HCT116 (cell line): ENCODE results near the gene CDK14. TPM values are rescaled to one million over a fixed set of nuclear protein-coding genes. Genes with fewer than 3 reads are reported as not detected.

Source experiments
- ATAC-seq: fragments of 200-7000 bp; cut with Tn5 transposase; 2 replicates; pipeline ENCODE4 v1.9.1; 2020; ENCODE audit warnings: mild to moderate bottlenecking, moderate library complexity
- BruUV-seq: library from RNA; stranded (reverse); fragments of 400-500 nt; replicated peaks from 2 replicates; lab custom pipeline; 2021; lab: Mats Ljungman, UMichigan
- CTCF ChIA-PET: fragments of 300-600 bp; sonication (Branson Sonifier 250); formaldehyde crosslinking; loops from one replicate; lab custom pipeline; 2021; ENCODE audit warnings: antibody characterized with exemption; lab: Charles Lee
- POLR2A ChIA-PET: fragments of 300-600, 350-600 bp; sonication (Branson Sonifier 250); formaldehyde crosslinking; loops from one replicate; lab custom pipeline; 2021; ENCODE audit warnings: antibody characterized with exemption; lab: Charles Lee
- RAD21 ChIA-PET, 2 experiments: fragments of 300-600 bp; sonication (Branson Sonifier 250); formaldehyde crosslinking; loops; one replicate each; lab custom pipeline; 2023; ENCODE audit warnings: low total read pairs in 2 of 2; ENCODE audit not compliant: uncharacterized antibody in 2 of 2, unreplicated experiment in 2 of 2, low non-redundant PET in 1 of 2; lab: Charles Lee
- DNase-seq: peaks from one replicate; pipeline ENCODE4 v3.0.0-alpha.2; 2010; ENCODE audit warnings: low read depth, low spot score
- H2AFZ ChIP-seq: fragments of 200-600 bp; shearing (Covaris generic), sonication (generic); 2 replicates; pipeline ENCODE4 v1.6.1; 2017; ENCODE audit warnings: low read depth, mixed run types, mixed read lengths, antibody characterized with exemption, low read length; ENCODE audit not compliant: poor library complexity, severe bottlenecking
- H3K27ac ChIP-seq: 2 replicates; pipeline ENCODE4 v1.5.1; 2012; ENCODE audit warnings: low read depth, low read length
- H3K27me3 ChIP-seq: fragments of 200-600 bp; sonication (generic); 2 replicates; pipeline ENCODE4 v1.6.1; 2016; ENCODE audit warnings: mixed run types, low read length, mixed read lengths; ENCODE audit not compliant: insufficient read depth
- H3K36me3 ChIP-seq, 2 experiments: fragments of 200-500 bp in 1 of 2; fragments of 200-600 bp in 1 of 2; sonication (Bioruptor generic) in 1 of 2; sonication (generic) in 1 of 2; 2 replicates each; pipeline versions ENCODE4 v1.5.1 to v1.6.1; 2014 to 2016; ENCODE audit warnings: low read length in 2 of 2, inconsistent platforms in 1 of 2, mixed read lengths in 1 of 2, mixed run types in 1 of 2; ENCODE audit not compliant: insufficient read depth in 2 of 2, control insufficient read depth in 1 of 2
- H3K4me1 ChIP-seq, 2 experiments: fragments of 200-600 bp in 1 of 2; sonication (generic) in 1 of 2; 2 replicates each; pipeline versions ENCODE4 v1.5.1 to v1.6.1; 2012 to 2017; ENCODE audit warnings: low read length in 2 of 2, inconsistent platforms in 1 of 2, mild to moderate bottlenecking in 1 of 2, mixed read lengths in 1 of 2, mixed run types in 1 of 2, moderate library complexity in 1 of 2; ENCODE audit not compliant: insufficient read depth in 2 of 2, control insufficient read depth in 1 of 2
- H3K4me2 ChIP-seq: fragments of 200-600 bp; sonication (generic); 2 replicates; pipeline ENCODE4 v1.6.1; 2017; ENCODE audit warnings: mixed run types, low read length, mixed read lengths
- H3K4me3 ChIP-seq, 2 experiments: fragments of 200-600 bp in 1 of 2; sonication (generic) in 1 of 2; replicated peaks in 1 of 2; 2 replicates each; pipeline ENCODE4 v1.5.1; 2011 to 2016; ENCODE audit warnings: low read length in 2 of 2, control low read depth in 1 of 2, low read depth in 1 of 2, mild to moderate bottlenecking in 1 of 2, mixed read lengths in 1 of 2, mixed run types in 1 of 2
- H3K79me2 ChIP-seq: fragments of 200-600 bp; sonication (generic); 2 replicates; pipeline ENCODE4 v1.6.1; 2017; ENCODE audit warnings: mild to moderate bottlenecking, mixed run types, low read length, moderate library complexity, mixed read lengths; ENCODE audit not compliant: insufficient read depth
- H3K9ac ChIP-seq: fragments of 200-600 bp; sonication (generic); 2 replicates; pipeline ENCODE4 v1.6.1; 2016; ENCODE audit warnings: low read length, mixed read lengths
- H3K9me2 ChIP-seq: fragments of 200-600 bp; sonication (generic), shearing (Covaris generic); 2 replicates; pipeline ENCODE4 v1.6.1; 2017; ENCODE audit warnings: mixed run types, mild to moderate bottlenecking, moderate library complexity; ENCODE audit not compliant: insufficient read depth
- H3K9me3 ChIP-seq, 2 experiments: fragments of 200-500 bp in 1 of 2; fragments of 200-600 bp in 1 of 2; sonication (Bioruptor generic) in 1 of 2; sonication (generic) in 1 of 2; 2 replicates each; pipeline ENCODE4 v1.6.1; 2014 to 2017; ENCODE audit warnings: low read length in 2 of 2, mixed read lengths in 2 of 2, inconsistent platforms in 1 of 2, low read depth in 1 of 2, mild to moderate bottlenecking in 1 of 2, mixed run types in 1 of 2, moderate library complexity in 1 of 2; ENCODE audit not compliant: control insufficient read depth in 1 of 2, insufficient read depth in 1 of 2
- H4K20me1 ChIP-seq: fragments of 200-600 bp; sonication (generic), shearing (Covaris generic); 2 replicates; pipeline ENCODE4 v1.6.1; 2017; ENCODE audit warnings: mixed run types, mild to moderate bottlenecking, moderate library complexity; ENCODE audit not compliant: insufficient read depth
- CBX3 ChIP-seq: IDR thresholded peaks from 2 replicates; pipeline ENCODE4 v1.6.1; 2012; ENCODE audit warnings: low read depth
- CEBPB ChIP-seq: IDR thresholded peaks from 2 replicates; pipeline ENCODE4 v1.6.1; 2012; ENCODE audit warnings: low read depth
- EGR1 ChIP-seq: IDR thresholded peaks from 2 replicates; pipeline ENCODE4 v1.6.1; 2012; ENCODE audit warnings: low read depth
- ELF1 ChIP-seq: IDR thresholded peaks from 2 replicates; pipeline ENCODE4 v1.6.1; 2012; ENCODE audit warnings: low read depth, borderline replicate concordance
- EZH2 ChIP-seq: fragments of 200-600 bp; sonication (generic); IDR thresholded peaks from 2 replicates; pipeline ENCODE4 v1.6.1; 2017; ENCODE audit warnings: antibody characterized with exemption, mixed run types
- EZH2phosphoT487 ChIP-seq: fragments of 200-600 bp; IDR thresholded peaks from 2 replicates; pipeline ENCODE4 v1.6.1; 2018; ENCODE audit warnings: antibody characterized with exemption, borderline replicate concordance
- FOSL1 ChIP-seq: IDR thresholded peaks from 2 replicates; pipeline ENCODE4 v1.6.1; 2012; ENCODE audit warnings: low read depth
- POLR2A ChIP-seq: IDR thresholded peaks from 2 replicates; pipeline ENCODE4 v1.7.0; 2011; ENCODE audit warnings: borderline replicate concordance; ENCODE audit not compliant: insufficient read depth, insufficient read length; ENCODE audit errors: extremely low read depth
- POLR2AphosphoS5 ChIP-seq: IDR thresholded peaks from 2 replicates; pipeline ENCODE4 v1.6.1; 2011; ENCODE audit warnings: mild to moderate bottlenecking, low read depth, low read length, moderate library complexity
- SIN3A ChIP-seq: IDR thresholded peaks from 2 replicates; pipeline ENCODE4 v1.6.1; 2012; ENCODE audit warnings: low read depth
- SP1 ChIP-seq: IDR thresholded peaks from 2 replicates; pipeline ENCODE4 v1.6.1; 2012; ENCODE audit warnings: low read depth
- TCF7L2 ChIP-seq: IDR thresholded peaks from 2 replicates; pipeline ENCODE4 v1.7.0; 2011; ENCODE audit warnings: borderline replicate concordance, inconsistent platforms; ENCODE audit not compliant: insufficient read depth, insufficient read length; ENCODE audit errors: extremely low read depth
- YY1 ChIP-seq: IDR thresholded peaks from 2 replicates; pipeline ENCODE4 v1.6.1; 2011; ENCODE audit warnings: low read length, low read depth, moderate library complexity, mild to moderate bottlenecking; ENCODE audit not compliant: insufficient replicate concordance; ENCODE audit errors: extremely low read depth
- ZFX ChIP-seq: fragments of 450-650 bp; IDR thresholded peaks from 2 replicates; pipeline ENCODE4 v1.6.1; 2017
- intact Hi-C: fragments of 100-400 bp; cut with micrococcal nuclease; formaldehyde crosslinking; loops from 2 replicates; pipeline ENCODE4 v1.10.0; 2022
- total RNA-seq: library from RNA; stranded (reverse); gene quantifications from one replicate; pipeline ENCODE4 v1.2.1, GENCODE V29; 2021; ENCODE audit not compliant: unreplicated experiment
- TF ChIP-seq, protein P1 (sequence below): IDR thresholded peaks from 2 replicates; pipeline ENCODE4 v1.6.1; 2012; ENCODE audit warnings: low read depth
- TF ChIP-seq, protein P2 (sequence below): IDR thresholded peaks from 2 replicates; pipeline ENCODE4 v1.6.1; 2012
- TF ChIP-seq, protein P3 (sequence below): IDR thresholded peaks from 2 replicates; pipeline ENCODE4 v1.6.1; 2012
- TF ChIP-seq, protein P4 (sequence below), 3 experiments: fragments of 200-600 bp in 1 of 3; sonication (generic) in 1 of 3; IDR thresholded peaks in 2 of 3; conservative IDR thresholded peaks in 1 of 3; 2 replicates each; pipeline ENCODE4 v1.5.1; 2012 to 2017; ENCODE audit warnings: low read depth in 2 of 3, low read length in 2 of 3, antibody characterized with exemption in 1 of 3, borderline replicate concordance in 1 of 3, control low read depth in 1 of 3, mild to moderate bottlenecking in 1 of 3, mixed read lengths in 1 of 3, mixed run types in 1 of 3, moderate library complexity in 1 of 3; ENCODE audit not compliant: insufficient read depth in 1 of 3
- TF ChIP-seq, protein P5 (sequence below): IDR thresholded peaks from 2 replicates; pipeline ENCODE4 v1.6.1; 2011; ENCODE audit warnings: mild to moderate bottlenecking, low read length, moderate library complexity; ENCODE audit not compliant: insufficient replicate concordance; ENCODE audit errors: extremely low read depth

Gene CDK14
- total RNA-seq, 1 experiment from 2014 or later = 10.2 TPM

DNA sequence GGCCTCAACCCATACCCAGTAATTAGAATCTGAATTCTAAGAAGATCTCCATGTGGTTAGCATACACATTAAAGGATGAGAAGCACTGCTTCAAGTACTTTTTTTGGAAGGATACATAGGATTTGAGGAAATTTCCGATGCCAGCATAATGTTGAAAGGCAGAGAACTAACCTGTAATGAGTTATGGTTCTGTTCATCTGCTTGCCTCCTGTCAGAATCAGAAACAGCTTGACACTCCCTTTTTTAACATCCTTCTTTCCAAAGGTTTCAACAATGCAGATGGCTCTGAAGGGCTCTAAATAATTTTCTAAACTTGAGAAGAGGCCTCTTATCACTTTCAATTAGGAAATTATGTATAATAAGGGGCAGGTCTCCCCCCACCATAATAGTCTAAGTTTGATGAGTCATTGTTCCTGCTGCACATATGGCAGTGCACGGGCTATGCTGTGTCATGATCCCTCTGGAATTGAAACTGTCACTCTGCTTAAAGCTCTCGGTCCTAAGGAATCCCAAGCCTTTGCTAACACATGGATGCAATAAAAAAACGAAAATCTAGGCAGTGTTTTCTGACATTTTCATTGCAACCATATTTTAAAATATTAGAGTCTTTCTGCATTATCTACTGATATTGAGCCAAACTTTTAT, 376.9 kb downstream of the CDK14 start:
- intact Hi-C loops = loop anchor here (10.0 kb wide), 1 partner anchor 62 kb away; no protein-coding TSS in a partner anchor
- no peaks in the 10 kb centered on the region for H4K20me1 ChIP-seq
- H3K79me2 ChIP-seq = no peaks in the 10 kb centered on the region
- DNase-seq (no peak), ATAC-seq (no peak)
- ChIA-PET CTCF (no interaction called here), POLR2A (no interaction called here), RAD21 (no interaction called here)
- no peak overlapping the region for H2AFZ ChIP-seq
- H3K9me2 ChIP-seq = no peaks in the 10 kb centered on the region
- H3K4me1 ChIP-seq = no peaks in the 10 kb centered on the region
- no peak overlapping the region for H3K4me2 ChIP-seq
- H3K27ac ChIP-seq = no peak overlapping the region
- TF ChIP-seq POLR2AphosphoS5 (no peak), EGR1 (no peak), FOSL1 (no peak), EZH2phosphoT487 (no peak), SIN3A (no peak), SP1 (no peak), EZH2 (no peak), TCF7L2 (no peak), ELF1 (no peak), CEBPB (no peak), POLR2A (no peak), YY1 (no peak), ZFX (no peak), CBX3 (no peak)
- TF ChIP-seq, protein P1, sequence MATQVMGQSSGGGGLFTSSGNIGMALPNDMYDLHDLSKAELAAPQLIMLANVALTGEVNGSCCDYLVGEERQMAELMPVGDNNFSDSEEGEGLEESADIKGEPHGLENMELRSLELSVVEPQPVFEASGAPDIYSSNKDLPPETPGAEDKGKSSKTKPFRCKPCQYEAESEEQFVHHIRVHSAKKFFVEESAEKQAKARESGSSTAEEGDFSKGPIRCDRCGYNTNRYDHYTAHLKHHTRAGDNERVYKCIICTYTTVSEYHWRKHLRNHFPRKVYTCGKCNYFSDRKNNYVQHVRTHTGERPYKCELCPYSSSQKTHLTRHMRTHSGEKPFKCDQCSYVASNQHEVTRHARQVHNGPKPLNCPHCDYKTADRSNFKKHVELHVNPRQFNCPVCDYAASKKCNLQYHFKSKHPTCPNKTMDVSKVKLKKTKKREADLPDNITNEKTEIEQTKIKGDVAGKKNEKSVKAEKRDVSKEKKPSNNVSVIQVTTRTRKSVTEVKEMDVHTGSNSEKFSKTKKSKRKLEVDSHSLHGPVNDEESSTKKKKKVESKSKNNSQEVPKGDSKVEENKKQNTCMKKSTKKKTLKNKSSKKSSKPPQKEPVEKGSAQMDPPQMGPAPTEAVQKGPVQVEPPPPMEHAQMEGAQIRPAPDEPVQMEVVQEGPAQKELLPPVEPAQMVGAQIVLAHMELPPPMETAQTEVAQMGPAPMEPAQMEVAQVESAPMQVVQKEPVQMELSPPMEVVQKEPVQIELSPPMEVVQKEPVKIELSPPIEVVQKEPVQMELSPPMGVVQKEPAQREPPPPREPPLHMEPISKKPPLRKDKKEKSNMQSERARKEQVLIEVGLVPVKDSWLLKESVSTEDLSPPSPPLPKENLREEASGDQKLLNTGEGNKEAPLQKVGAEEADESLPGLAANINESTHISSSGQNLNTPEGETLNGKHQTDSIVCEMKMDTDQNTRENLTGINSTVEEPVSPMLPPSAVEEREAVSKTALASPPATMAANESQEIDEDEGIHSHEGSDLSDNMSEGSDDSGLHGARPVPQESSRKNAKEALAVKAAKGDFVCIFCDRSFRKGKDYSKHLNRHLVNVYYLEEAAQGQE = no peak
- TF ChIP-seq, protein P2, sequence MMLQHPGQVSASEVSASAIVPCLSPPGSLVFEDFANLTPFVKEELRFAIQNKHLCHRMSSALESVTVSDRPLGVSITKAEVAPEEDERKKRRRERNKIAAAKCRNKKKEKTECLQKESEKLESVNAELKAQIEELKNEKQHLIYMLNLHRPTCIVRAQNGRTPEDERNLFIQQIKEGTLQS = no peak
- TF ChIP-seq, protein P3, sequence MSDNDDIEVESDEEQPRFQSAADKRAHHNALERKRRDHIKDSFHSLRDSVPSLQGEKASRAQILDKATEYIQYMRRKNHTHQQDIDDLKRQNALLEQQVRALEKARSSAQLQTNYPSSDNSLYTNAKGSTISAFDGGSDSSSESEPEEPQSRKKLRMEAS = no peak
- TF ChIP-seq, protein P4, sequence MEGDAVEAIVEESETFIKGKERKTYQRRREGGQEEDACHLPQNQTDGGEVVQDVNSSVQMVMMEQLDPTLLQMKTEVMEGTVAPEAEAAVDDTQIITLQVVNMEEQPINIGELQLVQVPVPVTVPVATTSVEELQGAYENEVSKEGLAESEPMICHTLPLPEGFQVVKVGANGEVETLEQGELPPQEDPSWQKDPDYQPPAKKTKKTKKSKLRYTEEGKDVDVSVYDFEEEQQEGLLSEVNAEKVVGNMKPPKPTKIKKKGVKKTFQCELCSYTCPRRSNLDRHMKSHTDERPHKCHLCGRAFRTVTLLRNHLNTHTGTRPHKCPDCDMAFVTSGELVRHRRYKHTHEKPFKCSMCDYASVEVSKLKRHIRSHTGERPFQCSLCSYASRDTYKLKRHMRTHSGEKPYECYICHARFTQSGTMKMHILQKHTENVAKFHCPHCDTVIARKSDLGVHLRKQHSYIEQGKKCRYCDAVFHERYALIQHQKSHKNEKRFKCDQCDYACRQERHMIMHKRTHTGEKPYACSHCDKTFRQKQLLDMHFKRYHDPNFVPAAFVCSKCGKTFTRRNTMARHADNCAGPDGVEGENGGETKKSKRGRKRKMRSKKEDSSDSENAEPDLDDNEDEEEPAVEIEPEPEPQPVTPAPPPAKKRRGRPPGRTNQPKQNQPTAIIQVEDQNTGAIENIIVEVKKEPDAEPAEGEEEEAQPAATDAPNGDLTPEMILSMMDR (IDR thresholded peaks at IDR 0.05 in 2 of 3, conservative IDR thresholded peaks at IDR 0.05 in 1 of 3; ENCODE audit: borderline replicate concordance in 1 of 3, insufficient read depth in 1 of 3, low read depth in 2 of 3, low read length in 2 of 3) = no peak
- TF ChIP-seq, protein P5, sequence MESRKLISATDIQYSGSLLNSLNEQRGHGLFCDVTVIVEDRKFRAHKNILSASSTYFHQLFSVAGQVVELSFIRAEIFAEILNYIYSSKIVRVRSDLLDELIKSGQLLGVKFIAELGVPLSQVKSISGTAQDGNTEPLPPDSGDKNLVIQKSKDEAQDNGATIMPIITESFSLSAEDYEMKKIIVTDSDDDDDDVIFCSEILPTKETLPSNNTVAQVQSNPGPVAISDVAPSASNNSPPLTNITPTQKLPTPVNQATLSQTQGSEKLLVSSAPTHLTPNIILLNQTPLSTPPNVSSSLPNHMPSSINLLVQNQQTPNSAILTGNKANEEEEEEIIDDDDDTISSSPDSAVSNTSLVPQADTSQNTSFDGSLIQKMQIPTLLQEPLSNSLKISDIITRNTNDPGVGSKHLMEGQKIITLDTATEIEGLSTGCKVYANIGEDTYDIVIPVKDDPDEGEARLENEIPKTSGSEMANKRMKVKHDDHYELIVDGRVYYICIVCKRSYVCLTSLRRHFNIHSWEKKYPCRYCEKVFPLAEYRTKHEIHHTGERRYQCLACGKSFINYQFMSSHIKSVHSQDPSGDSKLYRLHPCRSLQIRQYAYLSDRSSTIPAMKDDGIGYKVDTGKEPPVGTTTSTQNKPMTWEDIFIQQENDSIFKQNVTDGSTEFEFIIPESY = no peak
- no peak overlapping the region for H3K9ac ChIP-seq
- peaks cover 0 to 6% of the 10 kb centered on the region in 2 experiments; a peak in 1 of 4 replicates for H3K9me3 ChIP-seq
- no peak overlapping the region for H3K4me3 ChIP-seq
- BruUV-seq = no TSS peak
- H3K27me3 ChIP-seq = no peaks in the 10 kb centered on the region
- H3K36me3 ChIP-seq = no peaks in the 10 kb centered on the region
